NCI-H146 (cell line): ENCODE measurements around the gene DOCK4.
A peak's percentile ranks its signal among the peaks of the same experiment; 100 is the strongest.

ENCODE experiments used
- DNase-seq: peaks from one replicate; lab custom pipeline; 2025; lab: John Stamatoyannopoulos, UW

DOCK4 gene

DNA sequence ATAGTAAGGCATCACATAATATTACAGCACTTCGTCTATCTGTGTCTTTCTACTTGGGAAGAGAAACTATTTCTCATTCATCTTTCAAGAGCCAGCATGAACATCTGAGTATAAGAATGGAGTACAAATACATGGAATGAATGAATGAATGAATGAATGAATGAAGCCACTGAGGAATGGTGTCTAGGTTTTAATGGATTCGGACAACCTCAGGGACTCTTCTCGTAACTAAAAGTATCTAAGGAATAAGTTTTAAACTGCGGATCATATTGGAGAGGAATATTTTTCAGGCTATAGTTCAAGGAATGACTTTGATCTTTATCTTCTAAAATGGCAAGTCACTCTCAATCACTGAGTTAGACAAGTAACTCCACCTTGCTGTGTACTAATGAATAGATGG is 199.0 kb downstream of the DOCK4 start:
- no peak for DNase-seq

DNA sequence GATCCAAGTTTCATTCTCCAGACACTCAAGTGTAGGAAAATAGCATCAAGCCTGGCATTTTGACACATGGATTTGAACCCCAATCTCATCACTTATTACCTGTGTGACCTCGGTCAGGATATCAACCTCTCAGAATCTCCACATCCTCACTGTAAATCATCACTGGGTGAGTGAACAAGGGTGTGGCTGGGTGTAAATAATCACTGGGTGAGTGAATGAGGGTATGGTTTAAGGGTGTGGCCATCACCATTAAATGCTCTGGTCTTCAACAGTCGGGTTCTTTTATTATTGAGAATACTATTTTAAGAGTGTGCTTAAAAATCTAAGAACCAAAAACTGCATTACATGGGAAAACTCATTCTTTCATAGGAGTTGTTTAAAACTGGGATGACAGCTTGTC is 200.1 kb downstream of the DOCK4 start:
- DNase-seq = no peak

DNA sequence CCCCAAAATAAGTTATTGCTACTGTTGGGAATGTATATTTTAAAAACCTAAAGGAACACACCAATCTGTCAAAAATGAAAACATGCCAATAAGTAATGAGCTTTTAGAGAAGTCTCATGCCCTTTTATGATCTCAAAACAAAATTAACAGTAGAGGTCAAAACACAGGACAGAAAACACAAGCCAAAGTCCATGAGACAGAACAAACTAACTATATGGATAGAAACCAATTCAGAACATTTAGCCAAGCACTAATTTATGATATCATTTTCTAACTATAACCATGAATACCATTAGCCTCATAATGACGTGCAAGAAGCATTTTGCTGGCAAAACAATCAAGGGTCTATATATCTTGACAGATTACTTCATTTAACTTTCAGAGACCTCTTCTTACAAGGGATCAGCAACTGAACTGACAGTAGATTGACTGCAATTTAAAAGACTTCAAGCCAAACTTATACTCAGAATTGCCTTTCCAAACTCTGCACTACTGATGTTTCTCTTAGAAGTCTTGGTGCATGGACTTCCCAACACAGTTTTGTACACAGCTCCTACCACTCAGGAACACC is 200.9 kb downstream of the DOCK4 start:
- DNase-seq = no peak

DNA sequence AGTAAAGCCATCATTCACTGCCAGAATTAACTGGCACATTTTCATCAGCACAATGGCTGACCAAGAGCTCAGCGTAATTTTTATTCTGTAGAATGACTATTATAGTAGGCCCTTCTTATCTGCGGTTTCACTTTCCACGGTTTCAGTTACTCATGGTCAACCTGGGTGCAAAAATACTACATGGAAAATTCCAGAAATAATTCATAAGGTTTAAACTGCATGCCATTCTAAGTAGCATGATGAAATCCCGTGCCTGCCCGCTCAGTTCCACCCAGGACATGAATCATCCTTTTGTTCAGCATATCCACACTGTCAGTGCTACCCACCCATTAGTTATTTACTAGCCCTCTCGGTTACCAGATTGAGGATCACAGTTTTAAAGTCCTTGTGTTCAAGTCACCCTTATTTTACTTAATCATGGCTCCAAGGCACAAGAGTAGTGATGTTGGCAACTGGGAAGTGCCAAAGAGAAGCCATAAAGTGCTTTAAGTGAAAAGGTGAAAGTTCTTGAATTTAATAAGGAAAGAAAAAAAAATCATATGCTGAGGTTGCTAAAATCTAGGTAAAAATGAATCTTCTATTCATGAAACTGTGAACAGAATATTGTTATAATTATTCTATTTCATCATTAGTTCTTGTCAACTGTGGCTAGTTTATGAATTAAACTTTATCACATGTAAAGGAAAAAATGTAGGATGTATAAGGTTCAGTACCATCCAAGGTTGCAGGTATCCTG is 204.9 kb downstream of the DOCK4 start:
- no peak for DNase-seq

DNA sequence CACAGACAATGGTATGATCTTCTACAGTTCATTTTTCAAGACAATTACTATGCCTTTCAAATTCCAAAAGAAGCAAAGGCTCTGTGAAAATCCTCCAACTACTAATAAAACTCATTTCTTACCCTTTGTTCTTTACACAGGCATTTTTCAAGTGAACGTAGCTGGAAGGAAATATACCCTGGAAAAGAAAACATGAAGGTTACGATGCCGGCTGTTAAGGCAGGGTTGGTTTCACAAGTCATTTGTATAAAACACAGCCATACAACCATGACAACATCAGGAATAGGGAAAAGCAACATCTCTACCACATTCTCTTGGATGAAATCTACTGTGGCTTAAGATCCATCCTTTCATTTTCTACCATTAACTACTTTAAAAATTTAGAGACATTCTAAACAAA is 207.9 kb downstream of the DOCK4 start:
- no peak for DNase-seq

DNA sequence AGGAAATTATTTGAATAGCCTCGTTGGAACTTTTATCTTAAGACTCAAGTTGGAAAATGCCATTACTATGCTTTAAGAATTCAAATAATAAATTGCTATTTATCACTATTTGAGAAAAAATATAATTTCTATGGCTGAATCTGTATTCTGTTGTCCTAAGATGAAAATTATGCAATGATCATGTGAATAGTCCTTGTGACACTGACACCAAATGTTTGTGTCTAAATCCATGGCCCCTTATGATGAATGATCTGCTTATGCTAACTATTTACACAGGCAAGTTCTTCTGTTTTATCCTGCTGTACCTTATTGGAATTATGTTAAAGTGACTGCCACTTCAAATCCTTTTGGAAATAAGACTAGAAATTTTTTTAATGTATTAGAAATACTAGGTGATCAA is 208.7 kb downstream of the DOCK4 start:
- DNase-seq = no peak

DNA sequence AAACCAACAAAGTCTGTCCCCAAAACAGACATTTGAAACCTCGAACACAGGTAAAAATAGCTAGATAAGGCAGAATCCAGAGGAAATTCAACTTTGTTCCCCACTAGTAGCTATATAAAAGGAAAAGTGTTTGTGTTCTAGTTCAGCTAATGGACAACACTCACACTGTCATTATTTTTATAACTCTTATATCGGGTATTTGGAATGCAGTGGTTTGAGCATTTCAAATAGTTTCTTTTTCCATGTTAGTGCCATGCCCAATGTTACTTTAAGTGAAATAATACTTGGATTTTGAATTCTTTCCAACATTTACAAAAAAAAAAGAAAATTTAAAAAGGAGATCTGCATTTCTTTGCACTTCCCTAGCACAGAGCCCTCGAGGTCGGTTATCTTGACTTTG is 213.6 kb downstream of the DOCK4 start:
- DNase-seq = no peak

DNA sequence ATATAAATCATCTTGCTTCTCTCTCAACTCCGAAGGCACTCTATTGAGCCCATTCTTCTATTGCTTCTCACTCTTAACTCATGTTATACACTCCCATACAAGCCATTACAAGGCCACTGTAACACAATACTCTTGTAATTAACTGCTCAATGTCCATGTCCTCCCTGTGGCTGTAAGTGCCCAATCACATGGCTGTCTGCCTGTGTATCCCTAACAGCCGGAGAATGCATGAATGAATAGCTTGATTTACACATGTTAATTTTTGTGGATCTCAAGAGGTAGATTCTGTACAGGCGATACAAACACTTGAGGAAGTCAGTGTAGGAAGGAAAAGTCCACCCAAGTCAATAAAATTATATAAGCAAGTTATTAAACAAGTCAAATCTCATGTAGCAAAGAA is 215.6 kb downstream of the DOCK4 start:
- DNase-seq = peak; percentile 27

DNA sequence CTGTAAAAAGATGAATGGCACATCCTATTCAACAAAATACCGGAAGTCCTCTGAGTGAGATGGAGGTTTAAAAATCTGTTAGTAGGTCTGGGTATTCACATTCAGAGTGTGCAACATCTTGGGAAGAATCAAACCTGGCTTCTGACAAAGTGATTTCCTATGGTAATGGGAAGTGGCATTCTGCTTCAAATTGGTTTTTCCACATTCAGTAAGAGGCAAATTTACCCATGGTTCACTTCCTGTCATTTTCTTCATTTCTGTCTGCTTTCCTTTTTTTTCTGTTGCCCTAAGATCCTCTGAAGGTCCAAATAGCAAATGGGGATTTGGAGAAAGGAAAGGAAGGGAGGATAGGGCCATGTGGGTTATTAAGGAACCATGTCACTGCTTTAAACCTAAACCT is 218.3 kb downstream of the DOCK4 start:
- DNase-seq = no peak

DNA sequence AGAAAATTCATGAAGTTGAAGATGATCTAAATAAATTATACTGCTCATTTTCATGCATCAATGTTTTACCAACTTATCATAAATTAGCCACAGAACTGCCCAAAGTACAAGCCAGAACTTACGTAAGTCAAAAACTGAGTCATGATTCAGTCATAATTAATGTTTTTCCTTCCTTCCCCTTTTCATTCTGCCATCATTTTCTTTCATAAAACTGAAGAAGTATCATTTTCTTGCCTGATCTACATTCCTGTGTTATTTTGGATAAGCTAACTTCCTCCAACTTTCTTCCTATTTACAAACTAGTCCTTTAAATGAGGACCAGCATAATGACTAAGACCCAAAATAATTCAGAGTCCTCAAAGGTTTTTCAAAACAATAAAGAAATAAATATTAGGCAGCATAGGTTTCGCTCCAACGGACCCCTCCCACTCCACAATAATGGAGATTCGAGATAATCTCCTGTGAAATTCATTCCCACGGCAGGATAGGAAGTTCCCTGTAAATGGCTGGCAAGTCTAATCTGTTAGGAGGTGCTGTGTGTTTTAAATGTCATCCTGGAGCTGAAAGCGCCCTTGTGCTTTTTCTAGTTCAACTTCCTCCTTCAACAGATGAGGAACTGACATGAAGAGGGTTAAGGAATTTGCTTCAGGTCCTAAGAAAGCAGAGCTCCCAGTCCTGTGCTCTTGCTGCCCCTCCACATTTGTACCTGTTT is 218.9 kb downstream of the DOCK4 start:
- DNase-seq = no peak

DNA sequence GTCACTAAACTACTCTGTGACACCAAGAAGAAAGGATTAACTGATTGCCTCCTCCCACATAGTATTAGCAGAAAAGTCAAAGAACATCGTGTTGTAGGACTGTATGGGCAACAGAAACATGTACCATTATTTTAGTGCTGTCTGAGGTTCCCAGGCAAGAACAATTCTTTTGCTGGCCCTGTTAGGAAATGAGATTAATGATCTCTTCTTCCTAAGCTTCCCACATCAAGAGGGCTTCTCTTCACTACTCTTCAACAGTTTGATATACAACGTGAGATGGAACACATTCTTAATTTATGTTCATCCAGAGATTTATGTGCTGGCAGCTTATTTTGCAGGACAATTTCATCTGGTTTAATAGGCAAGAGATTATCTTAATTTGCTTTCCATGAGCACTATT is 219.6 kb downstream of the DOCK4 start:
- DNase-seq = no peak

DNA sequence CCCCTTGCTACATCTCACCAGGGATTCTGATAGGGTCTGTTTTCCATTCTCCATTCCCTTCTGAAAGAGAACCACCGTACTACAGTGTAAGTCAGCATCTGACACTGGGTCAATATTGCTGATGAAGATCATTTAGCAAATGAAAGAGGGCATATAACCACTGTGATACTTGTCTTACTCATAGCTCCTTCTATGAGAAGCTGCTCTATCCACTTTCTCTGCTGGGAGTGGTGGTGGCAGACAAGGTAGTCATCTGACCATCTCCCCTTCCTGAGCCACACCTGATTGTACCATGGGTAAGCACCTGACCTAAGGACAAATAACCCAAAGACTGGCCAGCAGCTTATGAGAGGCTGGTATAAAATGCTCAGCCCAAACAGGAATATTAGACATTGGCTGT is 220.4 kb downstream of the DOCK4 start:
- no peak for DNase-seq

DNA sequence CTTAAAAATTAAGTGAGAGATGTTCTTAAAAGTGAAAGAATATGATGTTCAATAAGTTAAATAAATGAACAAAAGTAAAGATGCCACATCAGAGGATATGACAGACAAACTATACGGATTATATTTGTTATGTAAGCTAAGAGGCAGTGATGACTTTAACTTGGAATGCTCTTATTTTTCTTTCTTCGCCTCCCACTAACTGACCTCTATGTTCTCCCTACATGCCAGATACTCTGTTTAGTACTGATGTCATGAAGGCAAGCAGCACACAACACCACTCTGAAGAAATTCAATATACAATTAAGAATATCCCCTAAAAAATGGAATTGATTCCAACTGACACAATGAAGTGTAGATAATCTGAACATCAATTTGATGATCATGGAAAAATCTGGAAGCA is 223.4 kb downstream of the DOCK4 start:
- no peak for DNase-seq

DNA sequence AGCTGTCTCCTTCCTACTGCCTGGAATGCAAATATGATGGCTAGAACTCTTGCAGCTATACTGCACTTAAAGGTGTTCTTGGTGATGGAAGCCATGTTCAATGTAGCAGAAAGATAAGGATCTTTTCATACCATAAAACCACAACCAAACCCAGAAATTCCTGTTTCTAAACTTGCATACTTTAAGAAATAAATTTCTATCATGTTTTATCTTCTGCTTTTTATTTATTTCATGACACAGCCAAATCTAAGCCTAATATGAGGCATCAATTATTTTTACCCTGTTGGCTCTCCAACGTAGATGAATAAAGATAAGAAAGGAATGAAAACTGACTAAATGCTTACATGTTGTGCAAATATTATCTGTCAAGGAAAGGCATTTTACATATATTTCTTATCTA is 224.1 kb downstream of the DOCK4 start:
- no peak for DNase-seq

DNA sequence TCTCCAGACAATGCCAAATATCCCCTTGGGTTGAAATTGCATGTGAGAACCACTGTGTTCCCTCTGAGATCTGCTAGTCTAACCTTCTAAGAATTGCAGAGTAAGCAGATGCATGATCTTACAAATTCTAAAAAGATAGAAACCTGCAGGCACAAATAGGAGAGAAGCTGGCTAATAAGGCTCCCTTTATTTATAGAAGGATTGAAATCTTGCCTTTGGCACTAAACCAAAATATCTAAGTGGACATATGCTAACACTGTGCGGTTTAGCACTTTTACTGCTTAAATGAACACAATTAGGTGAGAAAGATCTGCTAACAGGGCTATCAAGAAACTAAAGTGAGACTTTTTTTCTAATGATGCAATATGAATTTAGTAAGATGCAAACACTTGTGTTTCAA is 225.5 kb downstream of the DOCK4 start:
- DNase-seq = no peak

DNA sequence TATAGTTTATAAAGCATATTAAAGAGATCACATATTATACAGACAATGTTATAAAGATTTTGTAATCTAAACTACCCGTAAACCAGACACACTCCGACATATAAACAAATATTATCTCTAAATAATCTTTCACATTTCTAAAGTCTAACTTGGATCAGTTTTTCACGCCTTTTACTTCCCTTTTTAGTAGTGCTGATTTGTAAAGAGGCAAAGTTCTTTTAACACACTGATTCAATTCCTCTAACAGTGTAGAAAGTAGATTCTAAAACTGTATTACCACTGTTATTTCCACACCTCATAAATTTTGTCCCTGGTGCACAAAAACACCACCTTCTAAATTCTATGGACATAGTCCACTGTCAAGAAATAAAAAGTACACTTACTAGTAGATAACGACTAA is 230.9 kb downstream of the DOCK4 start:
- no peak for DNase-seq

DNA sequence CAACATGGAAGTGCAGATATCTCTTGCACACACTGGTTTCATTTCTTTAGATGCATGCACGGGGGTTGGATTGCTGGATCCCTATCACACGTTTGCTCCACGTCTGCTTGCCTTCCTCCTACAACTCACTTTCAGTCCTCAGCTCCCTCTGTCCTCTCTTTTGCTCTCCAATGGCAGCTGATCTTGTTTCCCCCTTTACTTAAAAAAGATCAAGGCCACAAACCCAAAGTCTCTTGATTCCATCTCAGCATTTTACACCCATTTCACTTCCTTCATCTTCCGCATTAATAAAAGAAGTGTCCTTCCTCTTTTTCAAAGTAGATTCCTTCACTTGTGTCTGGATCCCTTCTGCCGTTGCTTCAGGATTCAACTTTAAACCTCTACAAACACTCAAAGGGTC is 245.2 kb downstream of the DOCK4 start:
- no peak for DNase-seq

DNA sequence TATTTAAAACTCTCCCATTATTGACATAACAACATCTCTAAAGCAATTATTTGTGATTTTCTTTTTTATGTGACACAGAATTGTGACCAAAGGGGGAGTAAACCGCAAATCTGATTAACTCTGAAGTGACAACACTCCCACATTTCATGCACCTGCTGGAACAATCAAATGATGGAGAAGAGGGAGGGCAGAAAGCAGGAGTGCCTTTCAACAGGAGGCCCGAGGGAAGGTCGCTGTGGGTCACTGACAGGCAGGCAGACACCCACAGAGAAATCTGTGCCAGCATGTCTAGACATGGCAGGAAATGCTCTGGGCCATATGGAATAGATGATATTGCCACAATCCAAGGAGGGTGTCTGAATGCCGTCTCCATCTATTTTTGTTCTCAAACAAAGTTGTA is 247.3 kb downstream of the DOCK4 start:
- peak; percentile 90 for DNase-seq

DNA sequence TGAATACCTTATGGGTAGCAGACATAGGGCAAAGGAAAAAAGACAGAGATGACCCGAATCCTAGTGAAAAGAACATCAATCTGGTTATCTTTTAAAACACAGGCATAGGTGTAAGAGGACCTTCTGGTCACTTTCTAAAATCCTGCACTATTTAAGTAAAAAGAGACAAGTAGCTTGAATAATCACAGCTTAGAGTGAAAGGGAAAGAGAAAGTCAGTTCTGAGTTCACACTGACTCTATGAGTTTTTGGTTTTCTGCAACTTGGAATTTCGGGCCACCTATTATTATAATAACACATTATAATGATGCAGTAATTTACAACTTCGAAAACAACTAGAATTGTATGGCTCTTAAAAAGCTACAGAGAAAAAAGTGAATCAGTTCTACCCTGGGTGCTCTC is 247.8 kb downstream of the DOCK4 start:
- no peak for DNase-seq

DNA sequence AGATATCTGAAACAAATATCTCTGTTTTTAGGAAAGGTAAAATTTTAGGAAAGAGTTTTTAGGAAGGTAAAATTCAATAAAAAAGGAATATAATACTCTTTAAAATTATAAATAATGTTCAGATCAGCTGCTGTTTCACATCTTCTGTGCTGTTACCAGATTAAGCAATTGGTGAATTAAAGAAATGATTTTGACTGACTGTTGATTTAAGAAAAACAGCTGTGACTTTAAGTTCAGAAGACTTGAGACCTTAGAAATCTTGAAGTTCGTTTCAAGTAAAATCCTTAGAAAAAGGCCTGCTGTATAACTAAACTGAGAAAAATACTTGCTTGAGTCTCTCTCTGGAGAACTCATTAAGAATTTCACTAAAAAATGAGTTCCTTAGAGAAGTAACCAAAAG is 250.6 kb downstream of the DOCK4 start:
- DNase-seq = no peak

DNA sequence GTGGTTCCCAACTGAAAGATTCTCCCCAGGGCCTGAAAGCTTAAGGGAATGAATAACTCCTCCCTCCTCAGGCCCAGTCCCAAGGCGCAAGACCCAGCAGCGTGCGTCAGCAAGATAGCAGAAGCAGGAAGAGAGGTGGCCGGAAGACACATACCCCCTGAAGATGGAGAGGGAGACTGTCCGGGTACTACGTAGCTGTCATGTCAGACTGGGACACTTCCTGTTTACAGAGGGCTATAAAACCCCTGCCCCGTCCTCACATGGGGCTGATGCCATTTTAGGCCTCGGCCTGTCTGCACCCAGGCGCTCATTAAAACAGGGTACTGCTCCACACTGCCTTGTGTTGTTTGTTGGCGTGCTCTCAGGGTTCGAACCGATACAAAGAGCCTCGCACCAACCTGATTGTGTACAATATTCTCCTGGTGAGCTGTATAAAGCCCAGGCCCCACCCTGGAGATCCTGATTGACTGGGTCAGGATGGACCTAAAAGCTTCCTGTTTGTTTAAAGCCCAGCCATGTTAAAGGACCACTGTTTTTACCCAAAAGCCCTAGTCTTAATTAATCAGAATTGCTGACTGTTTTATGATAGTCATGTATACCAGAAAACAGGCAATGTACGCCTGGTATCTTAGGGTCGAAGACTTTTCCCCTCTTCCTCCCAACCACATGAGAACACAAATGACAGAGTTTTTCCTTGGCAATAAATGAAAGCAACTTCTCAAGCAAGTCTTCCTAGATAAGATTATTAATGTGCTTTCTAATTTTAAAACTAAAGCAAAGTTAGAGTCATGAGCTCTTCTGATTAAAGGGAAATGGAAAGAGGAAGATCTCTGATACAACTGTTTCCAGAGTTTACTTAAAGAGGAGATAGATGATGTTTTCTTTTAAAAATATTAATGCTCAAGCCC is 251.5 kb downstream of the DOCK4 start:
- DNase-seq = no peak

DNA sequence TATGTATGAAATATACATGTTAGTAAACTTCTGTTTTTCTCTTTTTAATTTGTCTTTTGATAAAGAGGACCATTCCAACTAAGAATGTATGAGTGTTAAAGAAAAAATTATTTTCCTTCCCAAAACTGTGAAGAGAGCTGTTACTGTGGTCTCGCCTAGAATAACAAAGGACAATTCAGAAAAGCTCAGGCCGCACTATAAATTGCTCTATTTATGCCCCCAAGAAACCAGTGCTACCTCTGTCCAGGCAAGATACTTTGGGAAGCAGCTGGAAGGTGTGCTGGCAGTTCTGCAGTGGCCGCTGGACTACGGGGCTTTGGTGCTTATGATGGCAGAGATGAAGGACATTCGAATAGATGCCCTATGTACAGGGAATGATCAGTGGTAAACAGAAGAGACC is 252.1 kb downstream of the DOCK4 start:
- no peak for DNase-seq

DNA sequence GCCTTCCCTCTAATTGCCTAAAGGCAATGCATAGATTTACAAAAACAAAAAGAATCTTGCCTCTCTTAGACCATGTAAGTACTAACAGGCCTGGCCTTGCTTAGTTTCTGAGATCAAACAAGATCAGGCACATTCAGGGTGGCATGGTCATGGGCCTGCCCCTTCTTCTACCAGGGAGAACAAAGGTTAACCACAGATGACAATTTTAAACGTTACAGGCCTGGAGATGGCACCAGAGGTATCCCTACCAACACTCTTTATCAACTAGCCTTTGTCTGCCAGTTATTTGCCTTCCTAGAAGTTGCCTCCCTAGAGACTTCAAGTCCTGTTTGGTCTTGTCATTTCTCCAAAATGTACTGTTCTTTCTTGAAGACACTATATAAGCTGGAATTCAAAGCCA is 252.6 kb downstream of the DOCK4 start:
- DNase-seq = peak; percentile 36
